Stimulated activated CD8-positive, alpha-beta memory T cell treated with anti-CD3 and anti-CD28 coated beads, Interleukin-7, amount 100 ng/mL, for 4 hours (primary cell): ENCODE measurements around the gene ZFAND4.
A peak's percentile ranks its signal among the peaks of the same experiment; 100 is the strongest.
"Not testable (repeated sequence)": the region's sequence is repeated elsewhere in the genome, so short reads cannot be mapped to it uniquely, and the experiment has no call there.

ENCODE experiments used
- DNase-seq, 2 donors: peaks; one replicate each; pipeline ENCODE4 v3.0.0-alpha.2; 2020; ENCODE audit warnings: low read depth in 2 of 2

Gene ZFAND4

DNA sequence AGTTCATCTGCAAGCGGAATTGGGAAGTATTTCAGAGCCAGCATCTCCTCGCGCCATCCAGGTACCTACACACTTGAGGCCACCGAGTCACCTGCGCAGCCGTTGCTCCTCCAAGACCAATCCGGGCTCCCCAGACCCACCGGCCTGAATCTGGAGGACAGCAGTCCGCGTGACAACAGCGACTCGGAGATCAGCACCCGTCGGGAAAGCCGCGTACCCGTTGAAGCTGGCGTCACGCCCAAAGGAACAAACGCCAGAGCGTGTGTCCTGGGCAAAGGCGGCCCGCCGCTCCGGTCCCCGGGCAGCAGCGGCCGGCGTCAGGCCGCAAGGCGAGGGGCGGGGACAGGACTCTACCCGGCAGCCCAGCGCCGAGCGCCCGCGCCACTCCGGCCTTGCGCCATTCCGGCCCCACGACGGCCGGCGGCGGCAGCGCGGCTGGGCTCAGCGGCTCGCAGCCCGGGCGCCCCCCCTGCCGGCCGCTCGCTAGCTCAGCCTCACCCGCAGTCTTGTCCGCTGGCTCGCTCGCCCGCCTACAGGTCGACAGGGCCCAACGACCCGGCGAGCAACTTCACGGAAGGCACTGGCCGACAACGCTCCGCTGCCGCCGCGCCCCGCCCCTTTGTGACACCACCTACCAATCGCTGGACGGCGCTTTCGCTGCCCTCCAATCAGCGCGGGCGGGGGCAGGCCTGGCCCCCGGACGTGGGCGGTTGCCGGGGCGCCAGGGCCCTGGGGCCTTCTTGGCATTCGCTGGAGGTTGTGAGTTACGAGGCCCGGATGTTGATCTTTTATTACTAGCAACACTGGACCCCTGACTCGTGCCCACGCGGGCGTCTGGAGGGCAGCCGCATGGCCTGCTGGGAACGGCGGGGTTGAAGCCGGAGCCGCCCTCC is at the start of gene ZFAND4:
Gene ZFAND4, minus strand, starts transcription at position 592 of the 893 bp plus-strand sequence. CDS start 9,047 bp downstream, outside the sequence.
- DNase-seq = peak; percentile 83 to 94

DNA sequence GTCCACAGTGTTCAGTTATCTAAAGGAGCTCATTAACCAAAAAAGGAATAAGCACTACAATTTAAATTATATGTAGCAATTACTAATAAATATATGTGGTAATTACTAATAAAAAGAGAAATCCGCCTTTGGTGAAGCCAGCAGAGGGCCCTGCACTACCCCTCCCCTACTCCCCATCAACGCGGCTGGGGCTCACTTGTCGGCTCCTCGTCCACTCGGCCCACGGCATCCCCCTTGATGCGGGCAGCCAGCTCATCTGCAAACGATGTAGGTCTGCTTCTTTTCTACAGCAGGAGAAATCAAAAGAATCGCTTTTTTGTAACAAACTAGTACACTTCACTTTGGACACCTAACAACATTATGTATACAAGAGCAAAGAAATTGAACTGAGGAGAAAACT is 48.9 kb upstream of the ZFAND4 start:
- DNase-seq = not testable (repeated sequence)

DNA sequence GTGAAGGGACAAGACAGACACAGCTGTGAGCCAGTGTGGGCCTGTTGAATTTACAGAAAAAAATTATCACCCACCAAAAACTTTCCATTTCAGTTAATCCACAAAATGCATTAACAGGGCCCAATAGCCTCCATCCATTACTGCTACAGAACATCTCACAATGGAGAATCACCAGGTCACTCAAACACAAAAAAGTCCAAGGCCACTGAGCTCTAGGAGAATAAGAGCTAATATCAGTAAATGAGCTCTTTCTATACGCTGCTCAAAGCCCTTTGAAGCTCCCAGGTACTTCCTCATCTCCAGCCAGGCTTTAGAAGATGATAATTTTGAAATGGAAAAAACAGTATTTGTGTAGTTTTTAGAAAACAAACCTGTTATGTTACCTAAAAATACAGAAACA is 45.1 kb upstream of the ZFAND4 start:
- DNase-seq = not testable (repeated sequence)

DNA sequence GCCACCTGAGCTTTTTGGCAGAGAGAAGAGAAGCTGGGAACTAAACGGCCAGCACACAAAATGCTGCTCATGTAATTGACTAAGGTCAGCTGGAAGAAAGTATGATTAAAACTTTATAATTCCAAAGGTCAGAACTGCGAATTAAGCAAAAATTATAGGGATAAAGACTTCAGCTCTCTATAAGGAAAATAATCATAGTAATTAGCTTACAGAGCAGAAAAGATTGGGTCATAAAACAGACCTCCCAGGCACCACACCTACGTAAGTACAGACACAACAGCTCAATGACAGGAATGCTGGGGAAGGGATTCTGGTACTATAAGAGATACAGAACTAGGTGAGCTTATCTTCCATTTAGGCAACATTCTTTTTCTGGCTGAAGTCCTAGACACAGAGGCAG is 44.5 kb upstream of the ZFAND4 start:
- not testable (repeated sequence) for DNase-seq

DNA sequence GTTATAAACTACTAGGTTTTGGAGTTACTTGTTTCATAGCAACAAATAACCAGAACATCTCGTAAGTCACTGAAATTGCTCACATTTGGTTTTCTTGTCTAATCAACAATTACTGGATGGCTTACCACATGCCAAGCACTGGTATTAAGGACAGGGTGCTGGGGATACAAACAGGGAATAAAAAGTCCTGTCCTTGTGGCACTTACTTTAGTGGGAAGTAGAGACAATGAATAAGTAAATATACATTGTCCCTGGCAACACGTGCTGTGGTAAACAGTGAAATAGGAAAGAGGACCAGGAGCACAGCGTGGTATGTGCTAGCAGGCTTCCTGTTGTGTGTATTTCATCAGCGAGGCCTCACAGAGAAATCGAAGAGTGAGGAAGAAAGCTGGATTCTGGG is 38.7 kb upstream of the ZFAND4 start:
- not testable (repeated sequence) for DNase-seq

DNA sequence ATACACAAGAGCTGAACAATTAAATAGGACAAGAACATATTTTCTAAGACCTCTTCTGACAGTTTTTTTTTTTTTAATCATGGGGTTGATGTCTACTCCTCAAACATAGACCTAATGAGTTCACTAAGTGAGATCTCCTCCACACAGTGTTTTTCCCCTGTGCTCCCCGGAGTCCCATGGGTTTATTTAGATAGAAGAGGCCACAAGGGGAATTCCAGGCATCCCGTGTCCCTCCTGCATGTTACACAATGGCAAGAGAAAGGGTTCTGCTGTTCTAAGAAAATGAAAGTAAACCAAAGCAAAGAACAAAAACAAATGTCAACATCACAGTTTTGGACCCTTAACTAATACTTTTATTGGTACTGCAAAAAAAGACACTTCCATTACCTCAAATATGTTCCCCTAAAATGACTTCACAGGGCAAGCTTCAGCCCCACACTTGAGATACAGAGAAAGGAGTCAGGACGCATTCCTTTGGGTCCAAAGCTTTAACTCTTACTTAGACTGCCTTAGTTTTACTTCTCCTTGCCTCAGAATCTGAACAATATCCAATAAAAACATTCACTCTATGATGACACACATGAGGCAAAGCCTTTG is 37.7 kb upstream of the ZFAND4 start:
- not testable (repeated sequence) for DNase-seq

DNA sequence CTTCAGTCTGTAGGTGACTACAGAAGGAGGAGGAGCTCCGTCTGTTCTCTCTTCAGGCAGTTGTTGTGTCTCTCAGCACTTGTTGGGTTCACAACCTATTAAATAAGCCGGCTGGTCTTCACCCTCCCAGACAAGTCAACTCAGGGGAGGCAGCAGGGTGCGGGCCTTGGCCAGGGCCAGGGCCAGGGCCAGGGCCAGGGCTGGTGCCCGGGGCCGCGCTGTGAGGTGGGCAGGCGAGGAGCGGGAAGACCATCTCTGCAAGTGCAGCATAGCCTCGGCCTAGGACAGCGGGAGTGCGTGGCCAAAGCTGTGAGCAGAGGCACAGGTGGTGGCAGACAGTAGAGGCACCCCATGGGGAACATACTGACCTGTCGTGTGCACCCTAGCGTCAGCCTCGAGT is 5.9 kb upstream of the ZFAND4 start:
- not testable (repeated sequence) for DNase-seq

DNA sequence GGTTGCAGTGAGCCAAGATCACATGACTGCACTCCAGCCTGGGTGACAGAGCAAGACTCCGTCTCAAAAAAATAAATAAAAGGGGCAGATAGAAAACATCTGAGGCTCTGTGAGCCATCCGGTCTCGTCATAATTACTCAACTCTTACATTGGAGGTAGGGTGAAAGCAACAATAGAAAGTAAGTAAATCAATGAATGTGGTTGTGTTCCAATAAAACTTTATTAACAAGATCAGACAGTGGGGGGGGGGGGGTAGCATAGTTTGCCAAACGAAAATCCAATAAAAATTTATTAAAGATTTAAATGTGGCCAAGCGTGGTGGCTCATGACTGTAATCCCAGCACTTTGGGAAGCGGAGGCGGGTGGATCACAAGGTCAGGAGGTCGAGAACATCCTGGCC is 2.8 kb upstream of the ZFAND4 start:
- DNase-seq = no peak

DNA sequence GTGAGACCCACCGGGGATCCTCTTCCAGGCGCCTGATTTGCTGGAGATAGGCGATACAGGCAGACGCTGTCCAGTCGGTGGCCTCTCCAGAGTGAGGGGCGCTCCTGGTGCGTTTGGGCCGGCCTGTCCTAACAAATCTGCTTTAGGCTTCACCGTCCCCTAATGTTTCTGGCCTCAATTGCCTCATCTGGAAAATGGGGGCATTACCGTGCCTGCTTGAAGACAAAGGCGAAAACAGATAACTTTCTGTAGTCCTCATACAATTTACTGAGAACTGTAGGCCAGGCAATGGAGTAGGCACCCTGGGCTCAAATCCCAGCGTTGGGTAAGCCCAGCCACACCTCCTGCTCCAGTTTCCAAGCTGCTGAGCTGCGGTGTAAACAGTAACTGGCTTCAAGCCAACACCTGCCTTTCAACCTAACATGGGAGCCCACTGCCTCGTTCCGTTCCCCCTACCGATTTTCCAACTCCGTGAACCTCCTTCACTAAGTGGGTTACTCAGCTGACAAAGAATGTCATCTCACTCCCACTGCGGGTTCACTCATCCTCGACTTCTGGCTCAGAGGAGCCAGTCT is 589 bp upstream of the ZFAND4 start:
- no peak for DNase-seq

DNA sequence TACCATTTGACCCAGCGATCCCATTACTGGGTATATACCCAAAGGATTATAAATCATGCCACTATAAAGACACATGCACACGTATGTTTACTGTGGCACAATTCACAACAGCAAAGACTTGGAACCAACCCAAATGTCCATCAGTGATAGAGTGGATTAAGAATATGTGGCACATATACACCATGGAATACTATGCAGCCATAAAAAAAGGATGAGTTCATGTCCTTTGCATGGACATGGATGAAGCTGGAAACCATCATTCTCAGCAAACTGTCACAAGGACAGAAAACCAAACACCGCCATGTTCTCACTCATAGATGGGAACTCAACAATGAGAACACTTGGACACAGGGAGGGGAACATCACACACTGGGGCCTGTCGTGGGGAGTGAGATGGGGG is 1.3 kb downstream of the ZFAND4 start:
- not testable (repeated sequence) for DNase-seq

DNA sequence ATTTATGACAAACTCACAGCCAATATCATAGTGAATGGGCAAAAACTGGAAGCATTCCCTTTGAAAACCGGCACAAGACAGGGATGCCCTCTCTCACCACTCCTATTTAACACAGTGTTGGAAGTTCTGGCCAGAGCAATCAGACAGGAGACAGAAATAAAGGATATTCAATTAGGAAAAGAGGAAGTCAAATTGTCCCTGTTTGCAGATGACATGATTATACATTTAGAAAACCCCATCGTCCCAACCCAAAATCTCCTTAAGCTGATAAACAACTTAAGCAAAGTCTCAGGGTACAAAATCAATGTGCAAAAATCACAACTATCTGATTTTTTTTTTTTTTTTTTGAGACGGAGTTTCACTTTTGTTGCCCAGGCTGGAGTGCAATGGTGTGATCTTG is 2.7 kb downstream of the ZFAND4 start:
- not testable (repeated sequence) for DNase-seq

DNA sequence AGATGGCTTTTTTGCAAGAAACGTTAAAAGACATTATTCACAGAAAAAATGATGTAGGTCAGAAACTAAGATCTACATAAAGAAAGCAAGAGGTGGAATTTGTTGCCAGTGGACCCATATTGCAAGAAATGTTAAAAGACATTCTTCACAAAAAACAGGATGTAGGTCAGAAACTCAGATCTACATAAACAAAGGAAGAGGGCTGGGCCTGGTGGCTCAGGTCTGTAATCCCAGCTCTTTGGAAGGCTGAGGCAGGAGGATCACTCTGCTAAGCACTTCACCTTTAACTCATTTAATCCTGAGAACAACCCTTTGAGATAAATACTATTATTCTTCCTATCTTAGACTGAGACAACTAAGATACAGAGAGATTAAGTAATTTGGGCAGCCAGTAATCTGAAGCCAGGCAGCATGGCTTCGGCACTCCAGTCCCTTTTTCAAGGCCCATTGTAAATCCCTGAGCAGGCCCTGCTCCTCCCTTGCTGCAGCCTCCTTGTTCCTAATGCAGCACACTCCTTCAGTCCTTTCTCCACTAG is 11.6 kb downstream of the ZFAND4 start:
- DNase-seq = no peak

DNA sequence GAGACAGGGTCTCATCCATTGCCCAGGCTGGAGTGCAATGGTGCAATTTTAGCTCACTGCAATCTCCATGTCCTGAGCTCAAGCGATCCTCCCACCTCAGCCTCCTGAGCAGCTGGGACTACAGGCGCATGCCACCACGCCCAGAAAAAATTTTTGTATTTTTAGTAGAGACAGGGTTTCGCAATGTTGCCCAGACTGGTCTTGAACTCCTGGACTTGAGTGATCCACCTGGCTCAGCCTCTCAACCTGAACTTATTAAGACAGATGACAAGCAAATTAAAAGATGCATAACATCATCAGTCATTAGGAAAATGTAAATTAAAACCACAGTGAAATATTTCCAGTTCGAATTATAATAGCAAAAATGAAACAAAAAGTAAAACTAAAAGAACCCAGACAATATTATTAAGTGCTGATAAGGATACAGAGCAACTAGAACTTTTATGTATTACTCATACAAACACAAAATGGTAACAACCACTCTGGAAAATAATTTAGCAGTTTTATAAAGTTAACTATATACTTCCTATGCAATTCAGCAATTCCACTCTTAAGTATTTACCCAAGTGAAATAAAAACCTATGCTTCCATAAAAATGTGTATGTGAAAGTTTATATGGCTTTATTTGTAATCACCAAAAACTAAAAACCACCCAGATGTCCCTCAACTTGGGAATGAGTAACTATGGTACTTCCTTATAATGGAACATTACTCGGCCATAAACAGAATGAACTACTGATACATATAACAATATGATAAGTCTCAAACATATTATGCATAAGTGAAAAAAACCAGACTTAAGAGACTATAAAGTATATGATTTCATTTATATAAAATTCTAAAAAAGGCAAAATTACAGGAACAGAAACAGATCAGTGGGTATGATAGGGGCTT is 15.3 kb downstream of the ZFAND4 start:
- no peak for DNase-seq

DNA sequence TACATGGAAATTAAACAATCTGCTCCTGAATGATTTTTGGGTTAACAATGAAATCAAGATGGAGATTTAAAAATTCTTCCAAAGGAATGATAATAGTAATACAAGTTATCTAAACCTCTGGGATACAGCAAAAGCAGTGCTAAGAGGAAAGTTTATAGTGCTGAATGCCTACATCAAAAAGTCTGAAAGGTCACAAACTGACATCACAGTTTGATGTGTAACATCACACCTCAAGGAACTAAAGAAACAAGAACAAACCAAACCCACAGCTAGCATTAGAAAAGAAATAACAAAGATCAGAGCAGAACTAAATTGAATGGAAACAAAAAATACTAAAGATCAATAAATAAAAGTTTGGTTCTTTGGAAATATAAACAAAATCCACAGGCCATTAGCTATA is 17.4 kb downstream of the ZFAND4 start:
- no peak for DNase-seq

DNA sequence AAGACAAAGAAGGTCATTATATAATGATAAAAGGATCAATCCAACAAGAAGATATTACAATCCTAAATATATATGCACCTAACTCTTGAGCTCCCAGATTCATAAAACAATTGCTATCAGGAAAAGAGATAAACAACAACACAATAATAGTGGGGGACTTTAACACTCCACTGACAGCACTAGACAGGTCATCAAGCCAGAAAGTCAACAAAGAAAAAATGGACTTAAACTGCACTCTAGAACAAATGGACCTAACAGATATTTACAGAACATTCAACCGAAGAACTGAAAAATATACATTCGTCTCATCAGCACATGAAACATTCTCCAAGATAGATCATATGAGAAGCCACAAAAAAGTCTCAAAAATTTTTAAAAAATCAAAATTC is 17.8 kb downstream of the ZFAND4 start:
- DNase-seq = not testable (repeated sequence)

DNA sequence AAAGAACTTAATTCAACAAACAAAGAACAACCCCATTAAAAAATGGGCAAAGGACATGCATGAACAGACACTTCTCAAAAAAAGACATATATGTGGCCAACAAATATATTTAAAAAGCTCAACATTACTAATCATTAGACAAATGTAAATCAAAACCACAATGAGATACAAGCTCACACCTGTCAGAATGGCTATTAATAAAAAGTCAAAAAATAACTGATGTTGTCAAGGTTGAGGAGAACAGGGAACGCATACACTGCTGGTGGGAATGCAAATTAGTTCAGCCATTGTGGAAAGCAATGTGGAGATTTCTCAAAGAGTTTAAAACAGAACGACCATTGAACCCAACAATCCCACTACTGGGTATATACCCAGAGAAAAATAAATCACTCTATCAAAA is 19.1 kb downstream of the ZFAND4 start:
- DNase-seq = no peak

DNA sequence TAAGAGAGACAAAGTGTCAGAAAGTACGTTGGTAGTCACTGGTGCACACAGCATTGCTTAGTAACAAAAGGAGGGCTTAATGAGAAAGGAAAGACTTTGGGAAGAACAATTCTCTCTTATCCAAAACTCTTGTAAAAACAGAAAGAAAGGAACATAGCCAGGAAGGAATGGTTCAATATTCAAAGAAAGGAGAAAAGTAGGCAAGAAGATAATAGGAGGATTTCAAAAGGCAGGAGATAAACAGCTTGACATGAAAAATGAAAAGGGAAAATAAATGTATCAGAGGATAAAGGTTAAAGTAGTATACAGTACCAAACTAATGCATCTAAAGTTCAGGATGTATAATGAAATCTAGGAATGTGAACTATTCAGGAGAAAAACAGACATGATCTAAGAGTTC is 20.1 kb downstream of the ZFAND4 start:
- DNase-seq = no peak

DNA sequence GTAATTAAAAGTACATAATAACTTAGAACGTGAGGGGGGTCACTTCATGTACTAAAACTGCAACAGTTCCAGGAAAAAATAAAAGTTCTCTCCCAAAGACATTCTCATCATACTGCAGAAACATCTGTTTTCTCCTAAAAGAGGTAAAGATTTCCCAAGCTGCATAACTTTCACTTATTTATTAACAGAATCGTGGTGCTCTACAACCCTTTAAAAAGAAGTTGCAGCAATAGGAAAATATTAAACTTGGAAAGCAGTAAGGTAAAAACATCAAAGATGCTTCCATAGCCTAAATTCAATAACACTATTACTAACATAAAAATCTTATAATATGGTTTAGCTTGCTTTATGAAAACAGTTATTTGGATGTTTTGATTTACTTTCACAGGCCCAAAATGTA is 23.3 kb downstream of the ZFAND4 start:
- DNase-seq = no peak

DNA sequence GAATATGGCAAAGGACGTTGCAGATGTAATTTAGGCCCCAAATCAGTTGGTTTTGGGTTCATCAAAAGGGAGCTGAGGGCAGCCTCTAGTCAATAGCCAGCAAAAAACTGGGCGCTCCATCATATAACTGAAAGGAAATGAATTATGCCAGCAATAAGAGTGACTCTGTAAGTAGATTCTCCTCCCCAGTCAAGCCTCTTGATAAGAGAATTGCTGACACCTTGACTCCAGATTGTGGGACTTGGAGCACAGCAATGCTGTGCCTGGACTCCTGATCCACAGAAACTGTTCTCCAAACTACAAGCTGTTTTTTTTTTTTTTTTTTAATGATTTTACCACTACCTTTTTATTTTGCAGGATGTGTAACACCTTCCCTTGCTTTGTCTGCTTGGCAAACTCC is 25.5 kb downstream of the ZFAND4 start:
- no peak for DNase-seq

DNA sequence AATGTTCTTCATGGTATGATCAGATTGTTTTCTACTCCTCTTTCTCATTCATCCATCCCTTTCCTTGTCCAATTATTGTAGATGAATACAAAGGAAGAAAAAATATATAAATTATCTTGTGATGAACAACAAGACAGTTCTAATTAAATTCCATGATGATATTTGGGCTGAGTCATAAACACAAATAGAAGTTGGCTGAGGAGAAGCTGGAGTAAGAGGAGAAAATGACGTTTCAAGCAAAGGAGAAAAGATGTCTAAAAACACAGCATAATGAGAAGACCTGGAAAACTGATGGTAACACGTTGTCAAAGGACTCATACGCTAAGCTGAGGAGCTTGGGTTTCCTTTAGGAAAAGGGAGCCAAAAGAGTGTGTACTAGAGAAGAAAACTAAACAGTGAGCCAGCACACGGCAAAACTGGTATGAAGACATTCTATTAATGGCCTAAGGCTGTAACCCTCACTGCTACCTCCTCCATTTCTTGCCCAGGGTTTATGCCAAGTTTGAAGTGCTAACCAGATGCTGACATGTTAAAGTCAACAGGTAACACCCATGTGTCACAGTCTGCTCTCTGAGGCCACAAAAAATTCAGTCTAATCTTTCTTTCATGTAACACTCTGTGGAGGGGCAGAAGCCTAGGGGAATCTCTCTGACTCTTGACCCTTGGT is 26.1 kb downstream of the ZFAND4 start:
- no peak for DNase-seq

DNA sequence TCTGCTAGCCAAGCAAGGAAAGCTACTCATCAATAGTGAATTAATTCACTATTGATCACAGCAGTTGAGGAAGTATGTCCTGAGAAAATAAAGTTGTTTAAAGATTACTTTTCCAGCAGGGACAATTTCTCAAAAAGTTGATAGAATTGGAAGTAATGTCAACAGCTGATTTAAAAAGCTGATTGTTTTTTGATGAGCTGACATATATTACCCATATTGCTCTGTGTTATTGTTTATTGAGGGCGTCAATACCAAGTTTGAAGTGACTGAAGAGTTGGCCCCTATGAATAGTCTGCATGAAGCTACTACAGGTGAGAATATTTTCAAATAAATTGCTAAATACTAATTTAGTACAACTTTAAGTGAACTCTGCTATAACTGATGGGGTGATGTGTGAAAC is 28.0 kb downstream of the ZFAND4 start:
- no peak for DNase-seq
